Measurements from ENCODE around the gene UMPS.

Gene UMPS

DNA sequence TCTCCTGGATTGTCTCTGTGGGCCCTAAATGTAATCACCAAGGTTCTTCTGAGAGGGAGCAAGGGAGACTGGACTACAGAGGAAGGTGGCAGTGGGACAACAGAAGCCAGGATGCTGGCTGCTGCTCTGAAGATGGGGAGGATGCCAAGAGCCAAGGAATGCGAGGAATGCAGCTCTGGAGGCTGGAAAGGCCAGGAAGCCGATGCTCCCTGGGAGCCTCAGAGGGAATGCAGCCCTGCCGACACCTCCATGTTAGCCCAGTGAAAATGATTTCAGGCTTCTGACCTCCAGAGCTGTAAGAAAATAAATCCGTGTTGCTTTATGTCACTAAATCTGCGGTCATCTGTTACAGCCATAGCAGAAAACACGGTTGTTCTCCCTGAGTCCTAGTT lies 44.1 kb downstream of the UMPS start:
- TF ChIP-seq ZBTB7A (IDR thresholded peaks at IDR 0.05; ENCODE audit: low read depth) (no peak), CREB1 (IDR thresholded peaks at IDR 0.05; ENCODE audit: low read depth) (no peak), YY1 (IDR thresholded peaks at IDR 0.05; ENCODE audit: low read depth) (peak; percentile 56; the same call in 1 of the 2 replicates), TEAD4 (IDR thresholded peaks at IDR 0.05) (peak; percentile 99), RAD21 (IDR thresholded peaks at IDR 0.05; ENCODE audit: low read depth) (no peak), CEBPB (IDR thresholded peaks at IDR 0.05) (no peak), FOXM1 (IDR thresholded peaks at IDR 0.05; ENCODE audit: borderline replicate concordance, low read depth) (no peak), NFIC (IDR thresholded peaks at IDR 0.05) (peak; percentile 63; the same call in 1 of the 2 replicates), EP300 (IDR thresholded peaks at IDR 0.05; ENCODE audit: borderline replicate concordance) (no peak), MAX (IDR thresholded peaks at IDR 0.05) (no peak)
- TF ChIP-seq, protein P1, sequence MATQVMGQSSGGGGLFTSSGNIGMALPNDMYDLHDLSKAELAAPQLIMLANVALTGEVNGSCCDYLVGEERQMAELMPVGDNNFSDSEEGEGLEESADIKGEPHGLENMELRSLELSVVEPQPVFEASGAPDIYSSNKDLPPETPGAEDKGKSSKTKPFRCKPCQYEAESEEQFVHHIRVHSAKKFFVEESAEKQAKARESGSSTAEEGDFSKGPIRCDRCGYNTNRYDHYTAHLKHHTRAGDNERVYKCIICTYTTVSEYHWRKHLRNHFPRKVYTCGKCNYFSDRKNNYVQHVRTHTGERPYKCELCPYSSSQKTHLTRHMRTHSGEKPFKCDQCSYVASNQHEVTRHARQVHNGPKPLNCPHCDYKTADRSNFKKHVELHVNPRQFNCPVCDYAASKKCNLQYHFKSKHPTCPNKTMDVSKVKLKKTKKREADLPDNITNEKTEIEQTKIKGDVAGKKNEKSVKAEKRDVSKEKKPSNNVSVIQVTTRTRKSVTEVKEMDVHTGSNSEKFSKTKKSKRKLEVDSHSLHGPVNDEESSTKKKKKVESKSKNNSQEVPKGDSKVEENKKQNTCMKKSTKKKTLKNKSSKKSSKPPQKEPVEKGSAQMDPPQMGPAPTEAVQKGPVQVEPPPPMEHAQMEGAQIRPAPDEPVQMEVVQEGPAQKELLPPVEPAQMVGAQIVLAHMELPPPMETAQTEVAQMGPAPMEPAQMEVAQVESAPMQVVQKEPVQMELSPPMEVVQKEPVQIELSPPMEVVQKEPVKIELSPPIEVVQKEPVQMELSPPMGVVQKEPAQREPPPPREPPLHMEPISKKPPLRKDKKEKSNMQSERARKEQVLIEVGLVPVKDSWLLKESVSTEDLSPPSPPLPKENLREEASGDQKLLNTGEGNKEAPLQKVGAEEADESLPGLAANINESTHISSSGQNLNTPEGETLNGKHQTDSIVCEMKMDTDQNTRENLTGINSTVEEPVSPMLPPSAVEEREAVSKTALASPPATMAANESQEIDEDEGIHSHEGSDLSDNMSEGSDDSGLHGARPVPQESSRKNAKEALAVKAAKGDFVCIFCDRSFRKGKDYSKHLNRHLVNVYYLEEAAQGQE (IDR thresholded peaks at IDR 0.05; ENCODE audit: low read depth): no peak
- TF ChIP-seq, protein P2, sequence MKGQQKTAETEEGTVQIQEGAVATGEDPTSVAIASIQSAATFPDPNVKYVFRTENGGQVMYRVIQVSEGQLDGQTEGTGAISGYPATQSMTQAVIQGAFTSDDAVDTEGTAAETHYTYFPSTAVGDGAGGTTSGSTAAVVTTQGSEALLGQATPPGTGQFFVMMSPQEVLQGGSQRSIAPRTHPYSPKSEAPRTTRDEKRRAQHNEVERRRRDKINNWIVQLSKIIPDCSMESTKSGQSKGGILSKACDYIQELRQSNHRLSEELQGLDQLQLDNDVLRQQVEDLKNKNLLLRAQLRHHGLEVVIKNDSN (IDR thresholded peaks at IDR 0.05): no peak

DNA sequence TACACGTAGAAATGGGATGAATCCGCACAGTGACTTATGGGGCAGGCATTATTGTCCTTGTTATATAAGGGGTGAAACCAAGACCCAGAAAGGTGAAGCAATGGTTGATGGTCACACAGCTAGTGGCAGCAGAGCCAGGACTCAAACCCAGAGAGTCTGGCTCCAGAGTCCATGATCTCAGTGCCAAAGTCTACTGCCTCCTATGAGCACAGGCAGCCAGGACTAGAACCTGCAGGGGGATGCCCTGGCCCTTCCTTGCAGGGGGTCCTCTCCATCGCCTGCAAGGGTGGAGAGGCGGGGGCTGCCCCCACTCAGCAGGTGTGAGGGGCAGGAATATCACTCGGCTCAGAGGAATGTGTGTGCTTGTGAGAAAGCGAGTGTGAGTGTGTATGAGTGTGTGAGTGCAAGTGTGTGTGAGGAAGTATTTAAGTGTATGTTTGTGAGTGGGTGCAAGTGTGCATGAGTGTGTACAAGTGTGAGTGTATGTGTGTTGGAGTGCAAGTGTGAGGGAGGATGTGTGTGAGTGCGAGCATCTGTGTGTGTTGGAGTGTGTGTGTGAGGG lies 44.7 kb downstream of the UMPS start:
- TF ChIP-seq TCF12 (IDR thresholded peaks at IDR 0.05; ENCODE audit: low read depth) (no peak), EGR1 (IDR thresholded peaks at IDR 0.05) (no peak), TAF1 (IDR thresholded peaks at IDR 0.05; ENCODE audit: low read depth) (no peak), YY1 (IDR thresholded peaks at IDR 0.05; ENCODE audit: low read depth) (no peak), CREB1 (IDR thresholded peaks at IDR 0.05; ENCODE audit: low read depth) (no peak), NFIC (IDR thresholded peaks at IDR 0.05) (no peak)
- TF ChIP-seq, protein P1 (IDR thresholded peaks at IDR 0.05; ENCODE audit: low read depth): no peak

- TF ChIP-seq TCF12 (IDR thresholded peaks at IDR 0.05; ENCODE audit: low read depth) (no peak), TAF1 (IDR thresholded peaks at IDR 0.05; ENCODE audit: low read depth) (no peak), MAX (IDR thresholded peaks at IDR 0.05) (no peak), YY1 (IDR thresholded peaks at IDR 0.05; ENCODE audit: low read depth) (no peak), RAD21 (IDR thresholded peaks at IDR 0.05; ENCODE audit: low read depth) (no peak), EP300 (IDR thresholded peaks at IDR 0.05; ENCODE audit: borderline replicate concordance) (no peak), NFIC (IDR thresholded peaks at IDR 0.05) (no peak), TEAD4 (IDR thresholded peaks at IDR 0.05) (no peak), EGR1 (IDR thresholded peaks at IDR 0.05) (no peak), CREB1 (IDR thresholded peaks at IDR 0.05; ENCODE audit: low read depth) (no peak), FOXM1 (IDR thresholded peaks at IDR 0.05; ENCODE audit: borderline replicate concordance, low read depth) (no peak), ZBTB7A (IDR thresholded peaks at IDR 0.05; ENCODE audit: low read depth) (no peak), CEBPB (IDR thresholded peaks at IDR 0.05) (no peak)
- TF ChIP-seq, protein P2 (IDR thresholded peaks at IDR 0.05): no peak
- TF ChIP-seq, protein P1 (IDR thresholded peaks at IDR 0.05; ENCODE audit: low read depth): no peak
These were observed 45.6 kb downstream of the UMPS start for GRCh38 chr3:124775877-124776276.

DNA sequence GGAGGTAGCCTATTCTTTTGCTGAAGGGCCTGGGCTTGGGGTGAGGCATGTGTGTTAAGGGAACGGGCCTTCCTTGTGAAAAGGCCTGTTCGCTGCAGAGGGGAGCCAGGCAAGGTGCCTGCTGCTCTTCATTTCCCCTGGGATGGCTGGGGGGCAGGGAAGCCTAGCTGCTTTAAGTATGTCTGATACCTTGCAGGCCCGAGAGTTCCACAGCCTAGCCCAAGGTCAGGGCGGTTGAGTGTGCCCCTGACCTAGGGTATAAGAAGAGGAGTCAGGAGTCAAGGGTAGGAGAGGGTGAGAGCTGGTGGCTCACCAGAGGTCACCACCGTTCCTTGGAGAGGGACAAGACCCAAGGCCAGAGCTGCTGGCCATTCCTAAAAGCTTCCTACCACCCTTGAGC lies 46.6 kb downstream of the UMPS start:
- TF ChIP-seq CEBPB (IDR thresholded peaks at IDR 0.05) (no peak), RAD21 (IDR thresholded peaks at IDR 0.05; ENCODE audit: low read depth) (no peak), EP300 (IDR thresholded peaks at IDR 0.05; ENCODE audit: borderline replicate concordance) (no peak), MAX (IDR thresholded peaks at IDR 0.05) (no peak), TAF1 (IDR thresholded peaks at IDR 0.05; ENCODE audit: low read depth) (no peak), YY1 (IDR thresholded peaks at IDR 0.05; ENCODE audit: low read depth) (no peak), TEAD4 (IDR thresholded peaks at IDR 0.05) (no peak), EGR1 (IDR thresholded peaks at IDR 0.05) (no peak), CREB1 (IDR thresholded peaks at IDR 0.05; ENCODE audit: low read depth) (no peak), NFIC (IDR thresholded peaks at IDR 0.05) (no peak), FOXM1 (IDR thresholded peaks at IDR 0.05; ENCODE audit: borderline replicate concordance, low read depth) (no peak), TCF12 (IDR thresholded peaks at IDR 0.05; ENCODE audit: low read depth) (no peak), ZBTB7A (IDR thresholded peaks at IDR 0.05; ENCODE audit: low read depth) (no peak)
- TF ChIP-seq, protein P1 (IDR thresholded peaks at IDR 0.05; ENCODE audit: low read depth): no peak
- TF ChIP-seq, protein P2 (IDR thresholded peaks at IDR 0.05): no peak
